ENCODE measurements around the gene CAMTA1. TPM values are rescaled to one million over a fixed set of nuclear protein-coding genes. Genes with fewer than 3 reads are reported as not detected.
A peak's percentile ranks its signal among the peaks of the same experiment; 100 is the strongest.

The CAMTA1 gene
- total RNA-seq, 1 donor from 2014 or later: 40.9 TPM

DNA sequence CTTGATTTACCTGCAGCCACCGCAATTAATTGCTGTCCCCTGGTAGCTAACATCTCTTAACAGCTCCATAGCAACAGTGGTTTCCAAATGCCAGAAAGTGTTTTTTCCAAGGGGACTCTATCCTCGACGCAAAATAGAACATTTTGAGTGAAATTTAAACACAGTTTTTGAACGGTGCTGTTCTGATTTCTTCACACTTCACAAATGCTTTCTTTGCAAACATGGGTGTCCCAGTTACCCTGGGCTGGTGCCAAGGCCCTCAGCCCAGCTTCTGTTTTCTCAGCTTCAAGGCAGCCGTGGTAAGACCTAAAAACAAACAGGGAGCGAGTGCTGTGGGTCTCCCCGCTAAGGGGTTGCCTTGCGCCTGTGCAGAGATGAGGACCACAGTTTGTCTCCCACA is 838.6 kb downstream of the CAMTA1 start:
- DNase-seq (ENCODE audit: low read depth in 2 of 2): no peak

DNA sequence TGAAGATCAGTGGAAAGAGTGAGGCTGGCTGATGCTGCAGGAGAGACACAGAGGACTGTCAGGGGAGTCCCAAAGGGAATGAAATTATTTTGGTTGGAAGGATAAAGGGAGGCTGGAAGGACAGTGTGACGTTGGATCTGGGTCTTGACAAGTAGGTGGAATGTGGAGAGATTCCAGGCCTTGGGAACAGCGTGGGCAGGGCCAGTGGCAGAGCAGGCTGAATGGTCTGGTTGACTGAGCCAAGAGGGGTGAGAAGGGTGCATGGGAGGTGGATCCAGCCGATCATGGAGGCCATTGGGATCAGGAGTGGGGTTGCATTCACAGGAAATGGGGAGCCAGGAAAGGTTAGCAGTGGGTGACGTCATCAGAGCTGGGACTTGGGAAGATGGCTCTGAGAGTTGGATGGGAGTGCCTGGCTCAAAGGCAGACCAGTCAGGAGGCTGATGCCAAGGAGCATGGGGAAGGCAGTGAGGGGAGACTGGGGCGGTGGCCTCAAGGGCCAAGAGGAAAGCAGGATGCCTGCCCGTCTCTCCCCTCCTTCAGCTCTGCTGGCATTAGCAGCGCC is 839.6 kb downstream of the CAMTA1 start:
- DNase-seq (ENCODE audit: low read depth in 2 of 2): no peak

DNA sequence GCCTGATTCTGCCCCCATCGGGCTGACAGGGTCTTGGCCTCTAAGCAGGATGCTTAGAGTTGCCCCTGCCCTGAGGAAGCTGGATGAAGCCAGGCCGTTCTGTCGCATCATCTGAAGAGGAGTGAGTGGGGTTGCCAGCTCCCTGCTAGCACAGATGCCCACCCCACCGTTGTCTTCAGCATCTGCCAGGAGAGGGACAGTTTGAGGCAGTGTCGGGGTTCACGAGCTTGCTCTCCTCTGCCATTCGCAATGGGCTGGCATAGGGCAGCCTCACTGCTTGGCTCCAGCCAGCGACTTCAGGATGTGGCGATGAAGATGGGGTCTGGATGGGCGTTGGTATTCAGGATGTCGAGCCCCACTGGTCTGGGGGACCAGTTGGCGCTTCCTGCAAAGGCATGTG is 840.1 kb downstream of the CAMTA1 start:
- no peak for DNase-seq (ENCODE audit: low read depth in 2 of 2)

DNA sequence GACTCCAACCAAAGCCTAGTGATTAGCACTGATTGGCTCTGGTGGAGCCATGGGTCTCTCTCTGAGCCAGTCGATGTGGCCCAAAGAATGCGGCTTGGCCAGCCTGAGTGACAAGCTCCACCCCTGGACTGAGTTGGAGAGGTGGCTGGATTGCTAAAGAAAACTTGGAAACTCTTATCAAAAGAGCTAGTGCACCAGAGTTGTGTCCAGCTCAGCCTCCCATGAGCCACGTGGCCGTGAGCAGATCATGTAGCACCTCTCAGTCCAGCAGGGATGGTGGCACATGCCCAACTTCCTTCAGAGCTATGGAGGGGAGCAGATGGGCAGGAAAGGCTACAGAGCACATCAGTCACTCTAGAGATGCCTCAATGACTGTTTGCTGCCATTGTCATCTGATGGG is 843.0 kb downstream of the CAMTA1 start:
- no peak for DNase-seq (ENCODE audit: low read depth in 2 of 2)

DNA sequence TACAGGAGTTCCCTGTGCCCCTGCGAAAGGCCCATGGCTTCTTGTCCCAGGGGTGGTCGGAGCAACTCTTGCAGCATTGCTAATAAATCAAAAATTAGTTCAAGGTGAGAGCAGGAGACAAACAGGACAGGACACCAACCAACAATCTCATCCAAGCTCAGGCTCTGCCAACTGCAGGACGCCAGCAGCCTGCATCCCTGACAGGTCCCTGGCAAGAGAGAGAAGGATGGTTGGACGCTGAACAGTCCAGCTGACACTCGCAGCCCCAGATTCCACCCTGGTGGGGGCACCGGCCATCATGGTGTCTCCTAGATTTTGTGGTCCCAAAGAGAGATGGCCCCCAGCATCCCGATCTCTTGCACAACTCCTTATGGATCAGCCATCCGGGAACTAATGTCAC is 843.8 kb downstream of the CAMTA1 start:
- DNase-seq (ENCODE audit: low read depth in 2 of 2): no peak

DNA sequence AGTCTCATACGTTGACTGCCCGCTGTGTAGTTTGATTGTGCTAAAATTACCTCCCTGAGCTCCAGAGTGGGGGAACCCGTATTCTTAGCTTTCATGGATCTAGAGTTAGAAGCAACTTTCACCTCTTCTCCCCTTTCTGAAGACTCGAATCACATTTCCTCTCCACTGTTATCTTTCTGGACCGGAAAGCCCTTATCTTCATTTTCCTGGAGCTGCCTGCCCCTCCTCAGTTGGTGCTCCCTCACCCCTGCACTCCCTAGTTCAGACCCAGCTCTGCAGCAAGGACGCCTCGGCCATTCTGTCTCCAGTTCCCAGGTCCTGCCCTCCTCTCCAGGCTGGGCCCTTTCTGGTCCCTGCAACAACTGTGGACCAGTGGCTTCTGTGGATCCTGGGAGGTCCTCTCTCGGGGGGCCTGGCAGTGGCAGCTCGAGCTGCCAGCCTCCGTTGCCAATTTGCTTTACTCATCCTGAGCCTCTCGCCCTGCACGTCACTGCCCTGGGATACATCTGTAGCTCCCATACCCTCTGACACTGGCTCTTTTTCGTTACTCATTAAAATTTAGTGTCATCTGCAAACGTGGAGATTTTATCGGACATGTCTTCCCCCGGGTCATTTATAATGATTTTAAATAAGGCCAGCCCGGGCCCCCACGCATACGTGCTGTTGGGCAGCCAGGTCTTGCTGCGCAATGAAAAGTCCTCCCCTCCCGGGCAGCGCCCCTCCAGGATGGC is 844.4 kb downstream of the CAMTA1 start:
- DNase-seq (ENCODE audit: low read depth in 2 of 2): no peak

DNA sequence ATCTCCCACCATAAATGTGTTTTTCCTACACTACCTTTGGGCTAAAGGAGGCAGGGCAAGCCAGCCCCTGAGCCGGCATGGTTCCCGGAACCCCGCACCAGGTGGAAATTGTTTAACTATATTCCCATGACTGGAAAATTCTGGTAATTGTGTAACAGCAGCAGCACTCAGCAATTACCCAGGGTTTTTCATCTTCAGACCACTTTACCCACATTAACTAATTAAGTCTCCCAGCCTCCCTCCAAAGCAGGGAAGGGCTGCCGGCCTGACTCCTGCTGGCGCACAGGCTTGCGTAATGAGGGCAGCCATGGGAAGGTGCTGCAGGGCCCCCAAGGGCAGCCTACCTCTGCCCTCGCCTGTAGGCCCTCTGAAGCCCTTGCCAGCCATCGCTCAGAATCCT is 845.1 kb downstream of the CAMTA1 start:
- peak in 1 of 2 donors; percentile 38 for DNase-seq (ENCODE audit: low read depth in 2 of 2)

DNA sequence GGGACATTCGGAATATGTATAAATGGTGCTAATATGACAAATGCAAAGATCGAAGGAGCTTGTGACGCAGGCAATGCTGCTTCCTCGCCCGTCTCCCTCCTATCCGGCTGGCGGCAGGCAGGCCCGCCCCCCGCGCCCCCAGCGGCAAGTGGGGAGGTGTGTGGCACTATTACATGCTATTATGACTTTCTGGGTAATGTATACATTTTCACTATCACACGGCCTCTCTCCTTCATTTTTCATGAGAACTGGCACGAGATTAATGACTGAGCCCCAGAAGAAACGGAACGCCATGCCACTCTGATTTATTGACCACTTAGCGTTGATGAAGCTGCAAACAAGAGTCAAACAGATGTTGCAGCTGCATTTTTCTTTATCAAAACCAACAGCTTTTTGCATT is 846.9 kb downstream of the CAMTA1 start:
- DNase-seq (ENCODE audit: low read depth in 2 of 2): no peak

DNA sequence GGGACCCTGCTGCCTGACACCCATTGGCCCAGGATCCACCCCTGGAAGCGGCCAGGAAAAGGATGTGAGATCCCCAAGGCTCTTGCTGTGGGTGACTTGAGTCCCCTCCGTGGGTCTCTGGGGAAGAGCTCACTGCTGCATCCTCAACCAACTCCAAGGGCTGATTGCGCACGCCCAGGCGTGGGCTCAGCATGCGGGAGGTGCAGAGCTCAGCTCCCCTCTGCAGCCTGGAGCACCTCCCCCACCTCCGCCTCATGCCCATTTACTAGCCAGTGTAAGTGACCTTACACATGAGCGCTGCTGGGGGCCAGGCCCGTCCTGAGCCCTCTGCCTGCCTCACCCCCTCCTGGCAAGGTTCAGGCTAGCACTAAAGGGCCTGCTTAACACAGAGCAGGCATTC is 847.4 kb downstream of the CAMTA1 start:
- no peak for DNase-seq (ENCODE audit: low read depth in 2 of 2)

DNA sequence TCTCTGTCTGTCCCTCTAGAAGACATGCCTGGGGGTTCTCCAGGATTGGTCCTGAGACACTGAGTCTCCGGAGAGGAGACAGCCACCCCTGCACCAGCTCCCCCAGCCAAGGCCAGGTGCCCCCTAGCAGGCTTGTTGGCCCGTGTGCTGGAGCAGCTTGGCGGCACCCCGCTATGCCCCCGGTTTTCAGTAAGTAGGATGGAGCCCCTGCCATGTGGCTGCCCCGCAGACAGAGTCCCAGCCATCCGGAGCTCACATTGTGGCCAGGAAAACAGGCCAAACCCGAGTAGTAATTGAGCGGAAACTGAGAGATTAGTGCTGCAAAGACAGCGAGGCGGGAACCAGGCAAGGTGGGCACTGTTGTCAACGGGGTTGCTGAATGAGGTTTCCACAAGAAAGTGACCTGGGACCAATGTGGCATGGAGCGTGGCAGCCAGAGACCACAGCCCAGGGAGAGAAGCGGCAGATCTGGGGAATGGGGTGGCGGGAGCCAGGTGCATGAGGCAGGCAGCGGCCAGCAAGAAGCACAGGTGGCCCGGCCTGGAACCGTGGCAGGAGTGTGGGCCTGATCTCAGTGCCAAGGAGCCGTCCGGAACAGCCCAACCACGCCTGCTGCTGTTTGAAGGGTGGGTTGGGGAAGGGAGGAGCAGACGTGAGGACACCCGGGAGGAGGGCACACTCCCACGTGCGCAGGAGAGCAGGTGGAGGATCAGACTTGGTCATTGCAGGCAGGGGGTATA is 848.4 kb downstream of the CAMTA1 start:
- no peak for DNase-seq (ENCODE audit: low read depth in 2 of 2)

DNA sequence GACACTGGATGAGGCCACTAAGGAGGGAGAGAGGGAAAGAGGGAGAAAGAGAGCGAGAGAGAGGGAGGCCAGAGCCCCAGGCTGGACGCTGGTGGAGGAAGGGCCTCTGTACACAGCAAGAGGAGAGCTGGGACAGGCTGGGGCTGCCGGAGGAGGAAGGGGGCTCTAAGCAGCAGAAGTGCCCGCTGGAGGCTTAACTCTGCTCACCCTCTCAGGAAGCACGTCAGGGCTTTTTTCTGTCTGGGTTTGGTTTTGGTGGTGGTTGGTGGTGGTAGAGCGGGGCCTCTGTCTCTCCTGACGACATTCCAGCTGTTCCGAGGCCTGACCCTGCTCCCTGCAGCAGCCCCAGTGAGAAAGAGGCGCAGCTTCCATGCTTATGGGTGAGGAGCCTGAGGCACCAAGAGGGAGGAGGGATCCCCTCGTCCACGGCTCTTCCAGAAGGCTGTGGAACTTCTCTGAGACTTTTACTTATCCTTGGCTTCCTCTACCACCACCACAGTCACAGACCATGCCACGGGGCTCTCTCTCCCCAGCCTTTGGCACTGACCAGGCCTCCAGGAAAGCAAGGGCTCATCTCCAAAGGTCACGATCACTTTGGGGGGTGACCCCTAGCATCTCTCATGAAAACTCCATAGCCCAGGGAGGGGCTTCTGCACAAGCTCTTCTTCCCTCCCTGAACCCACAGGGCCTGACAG is 849.4 kb downstream of the CAMTA1 start:
- DNase-seq (ENCODE audit: low read depth in 2 of 2): no peak

DNA sequence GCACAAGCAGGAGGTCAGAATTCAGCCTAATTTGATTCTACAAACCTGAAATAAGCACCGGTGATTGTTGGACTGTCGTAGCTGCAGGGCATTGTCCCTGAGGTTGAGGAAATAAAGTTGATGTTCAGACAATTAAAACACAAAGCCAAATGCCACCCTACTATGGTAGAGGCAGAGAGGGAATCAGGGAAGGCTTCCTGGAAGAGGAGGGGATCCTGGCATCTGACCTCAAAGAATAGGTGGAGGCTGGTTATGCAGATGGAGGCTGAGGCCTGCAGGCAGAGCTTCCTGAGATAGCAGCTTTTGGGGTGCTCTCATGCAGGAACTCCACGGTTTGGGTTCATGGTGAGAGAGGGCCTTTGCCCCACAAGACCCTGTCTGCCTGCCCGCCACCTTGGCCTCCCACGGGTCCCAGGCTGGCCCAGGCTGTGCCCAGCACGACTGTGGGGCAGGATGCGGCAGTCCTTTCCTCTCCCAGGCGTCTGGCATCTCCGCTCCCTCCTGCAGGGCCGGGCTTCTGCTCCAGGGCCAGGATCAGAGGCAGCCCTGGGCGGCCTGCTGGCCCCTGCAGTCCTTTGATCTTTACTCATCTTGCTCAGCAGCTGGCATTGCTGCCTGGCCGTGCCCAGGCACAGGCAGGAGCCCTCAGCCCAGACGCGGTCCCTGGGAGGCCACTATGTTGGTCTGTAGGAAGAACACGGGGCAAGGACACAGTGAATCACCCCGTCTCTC is 851.7 kb downstream of the CAMTA1 start:
- no peak for DNase-seq (ENCODE audit: low read depth in 2 of 2)

DNA sequence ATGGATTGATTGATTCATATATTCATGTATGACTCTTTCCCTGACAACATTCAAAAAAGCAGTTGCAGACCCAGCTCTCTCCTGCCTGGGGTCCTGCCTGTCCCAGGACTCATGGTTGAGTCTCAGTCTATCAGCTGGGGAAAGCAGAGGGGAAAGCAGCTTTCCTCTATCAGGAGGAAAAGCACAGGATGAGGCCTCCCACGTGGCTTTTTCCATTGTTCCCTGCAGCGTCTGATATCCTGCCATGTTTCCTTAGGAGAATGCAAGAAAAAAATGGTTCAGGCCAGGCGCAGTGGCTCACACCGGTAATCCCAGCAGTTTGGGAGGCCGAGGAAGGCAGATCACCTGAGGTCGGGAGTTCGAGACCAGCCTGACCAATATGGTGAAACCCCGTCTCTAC is 852.8 kb downstream of the CAMTA1 start:
- peak; percentile 67 to 81 for DNase-seq (ENCODE audit: low read depth in 2 of 2)

DNA sequence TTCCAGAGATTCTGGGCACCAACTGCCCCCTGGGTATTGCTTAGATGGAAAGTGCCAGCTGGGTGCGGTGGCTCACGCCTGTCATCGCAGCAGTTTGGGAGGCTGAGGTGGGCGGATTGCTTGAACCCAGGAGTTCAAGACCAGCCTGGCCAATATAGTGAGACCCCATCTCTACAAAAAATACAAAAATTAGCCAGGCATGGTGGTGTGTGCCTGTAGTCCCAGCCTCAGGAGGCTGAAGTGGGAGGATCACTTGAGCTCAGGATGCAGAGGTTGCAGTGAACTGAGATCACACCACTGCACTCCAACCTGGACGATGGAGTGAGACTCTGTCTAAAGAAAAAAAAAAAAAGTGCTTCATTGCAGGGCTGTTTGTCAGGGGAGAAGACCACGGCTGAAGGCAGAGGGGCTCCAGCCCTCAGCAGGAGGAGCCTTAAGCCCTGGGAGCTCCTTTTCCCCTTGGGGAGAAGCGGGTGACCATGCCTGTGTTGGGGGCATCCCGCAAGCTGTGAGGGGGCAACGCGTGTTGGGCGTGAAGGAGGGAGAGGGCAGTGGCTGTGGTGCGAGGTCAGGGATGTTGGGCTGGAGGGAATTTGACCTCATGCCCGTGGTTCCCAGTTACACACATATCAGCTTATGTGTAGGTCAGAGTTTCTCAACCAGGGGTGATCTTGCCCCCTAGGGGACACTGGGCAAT is 854.3 kb downstream of the CAMTA1 start:
- DNase-seq (ENCODE audit: low read depth in 2 of 2): no peak

DNA sequence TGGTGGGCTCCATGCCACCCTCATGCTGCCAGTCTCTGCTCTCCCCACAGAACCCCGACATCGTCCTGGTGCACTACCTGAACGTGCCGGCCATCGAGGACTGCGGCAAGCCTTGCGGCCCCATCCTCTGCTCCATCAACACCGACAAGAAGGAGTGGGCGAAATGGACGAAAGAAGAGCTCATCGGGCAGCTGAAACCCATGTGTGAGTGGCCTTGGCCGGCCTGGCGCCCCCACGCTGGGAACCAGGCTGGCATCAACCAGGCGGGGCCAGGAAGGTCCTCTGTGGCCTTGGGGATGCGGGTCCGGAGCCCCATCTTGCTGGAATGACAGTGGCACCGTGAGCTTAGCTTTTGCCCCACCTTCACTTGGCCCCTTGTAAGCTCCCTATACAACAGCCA is 855.1 kb downstream of the CAMTA1 start:
- no peak for DNase-seq (ENCODE audit: low read depth in 2 of 2)

DNA sequence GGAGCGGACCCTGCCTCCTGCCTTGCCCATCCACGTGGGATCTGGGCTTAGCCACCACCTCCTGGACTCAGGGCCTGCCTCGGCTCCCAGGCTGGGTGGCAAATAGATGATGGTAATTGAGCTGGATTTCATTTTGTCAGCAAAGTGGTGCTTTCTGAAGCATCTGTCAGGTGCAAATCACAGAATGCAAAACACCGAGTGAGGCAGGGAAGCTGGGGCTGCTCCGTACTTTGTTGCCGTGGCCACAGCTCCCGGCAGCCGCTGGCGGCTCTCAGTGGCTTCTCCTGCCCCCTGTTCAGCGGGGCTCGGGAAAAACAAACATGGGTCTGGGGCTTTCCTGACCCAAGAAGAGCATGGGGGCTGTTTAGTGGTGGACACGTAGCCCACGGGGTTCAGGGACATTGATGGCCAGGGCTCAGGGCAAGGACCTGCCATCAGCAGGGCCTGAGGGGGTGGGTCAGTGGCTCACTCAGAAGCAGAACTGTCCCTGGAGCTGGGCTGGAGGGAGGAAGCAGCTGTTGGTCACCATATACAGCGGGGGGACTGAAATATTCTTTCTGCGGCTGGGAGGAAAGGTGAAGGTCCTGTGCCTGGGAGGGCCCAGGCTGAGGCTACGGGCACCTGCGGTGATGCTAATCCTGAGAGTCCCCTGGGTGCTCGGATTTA is 855.8 kb downstream of the CAMTA1 start:
- DNase-seq (ENCODE audit: low read depth in 2 of 2): no peak

DNA sequence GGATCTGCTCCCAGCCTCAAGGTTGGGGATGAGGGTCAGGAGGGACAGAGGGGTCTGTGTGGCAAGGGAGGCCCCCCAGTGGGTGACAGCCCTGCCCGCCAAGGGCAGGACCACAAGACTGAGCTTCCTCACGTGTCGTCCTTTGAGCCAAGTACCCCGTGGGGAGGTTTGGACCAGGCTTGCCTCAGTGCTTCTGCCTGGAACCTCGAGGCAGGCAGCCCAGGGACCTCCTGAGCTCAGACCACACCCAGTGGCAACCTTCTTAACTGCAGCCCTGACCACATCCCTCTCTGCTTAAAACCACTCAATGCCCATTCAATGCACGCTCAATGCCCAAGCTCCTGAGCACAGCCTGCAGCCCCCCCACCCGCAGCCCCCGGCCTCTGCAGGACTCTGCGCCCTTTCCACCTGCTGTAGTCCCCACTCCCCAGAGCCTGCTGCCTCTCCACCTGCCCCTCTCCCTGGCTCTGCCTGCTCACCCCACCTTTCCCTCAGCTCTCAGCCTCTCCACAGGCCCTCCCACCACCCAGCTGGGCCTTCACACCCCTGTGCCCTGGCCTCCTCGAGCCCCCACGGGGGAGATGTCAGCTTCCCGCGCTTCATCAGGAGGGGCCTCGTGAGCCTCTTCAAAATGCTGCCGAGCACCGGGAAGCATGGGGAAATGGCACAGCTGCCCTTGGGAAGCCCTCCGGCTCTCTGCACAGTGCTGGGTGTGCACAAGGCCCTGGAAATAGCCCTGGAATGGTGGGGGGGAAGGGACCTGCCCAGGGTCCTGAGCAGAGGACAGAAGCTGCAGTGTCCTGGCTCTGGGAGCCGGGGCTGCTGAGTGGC is 856.5 kb downstream of the CAMTA1 start:
- DNase-seq (ENCODE audit: low read depth in 2 of 2): no peak

DNA sequence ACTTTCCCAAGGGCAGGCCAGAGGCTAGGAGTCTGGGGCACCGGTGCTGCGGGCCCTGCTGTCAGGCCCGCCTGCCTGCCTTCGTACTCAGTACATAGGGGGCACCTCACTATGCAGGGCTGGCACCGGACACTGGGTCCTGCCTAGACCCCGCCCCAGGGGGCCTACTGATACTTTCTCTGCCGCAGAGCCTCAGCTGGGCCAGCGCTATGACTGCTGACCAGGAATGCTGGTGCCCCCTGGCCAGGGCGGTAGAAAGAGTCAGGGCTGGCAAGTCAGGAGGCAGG is 857.1 kb downstream of the CAMTA1 start:
- no peak for DNase-seq (ENCODE audit: low read depth in 2 of 2)

DNA sequence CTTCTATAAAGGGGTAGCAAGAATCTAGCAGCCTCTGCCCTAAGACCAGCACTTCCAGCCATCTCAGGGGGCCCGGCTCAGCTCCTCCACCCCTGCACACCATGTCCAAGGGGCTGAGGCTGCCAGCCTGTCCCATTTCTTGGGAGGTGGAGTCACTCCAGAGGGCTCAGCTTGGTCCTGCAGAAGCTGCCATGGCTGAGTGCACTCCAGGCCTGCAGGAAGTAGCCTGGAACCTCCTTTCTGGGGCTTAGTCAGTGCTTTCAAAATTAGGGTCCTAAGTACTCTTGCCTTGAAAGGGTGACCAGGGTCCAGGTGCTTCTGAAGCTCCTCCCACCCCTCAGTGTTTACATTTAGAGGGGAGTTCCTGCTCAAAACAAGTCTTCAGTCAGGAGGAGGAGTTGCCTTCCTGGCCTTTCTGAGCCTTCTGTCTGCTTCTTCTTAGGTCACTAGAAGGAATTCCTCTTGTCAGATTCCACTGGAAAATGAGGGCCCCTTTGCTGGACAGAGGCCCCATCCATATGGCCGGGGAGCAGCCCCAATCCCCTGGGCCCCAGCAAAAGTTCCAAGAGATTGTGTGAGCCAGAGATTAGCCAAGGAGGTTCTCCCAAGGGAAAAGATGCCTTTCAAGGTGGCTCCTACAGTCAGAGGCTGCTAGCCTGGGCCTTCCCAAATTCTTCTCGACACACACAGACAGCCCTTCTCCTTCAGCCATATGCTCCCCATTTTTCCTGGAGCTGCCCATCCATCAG is 857.7 kb downstream of the CAMTA1 start:
- no peak for DNase-seq (ENCODE audit: low read depth in 2 of 2)

Measured in lung microvascular endothelial cell (primary cell).